ENCODE data around the gene HHATL. TPM values are rescaled to one million over a fixed set of nuclear protein-coding genes. Genes with fewer than 3 reads are reported as not detected.
A peak's percentile ranks its signal among the peaks of the same experiment; 100 is the strongest.

Gene HHATL
- total and polyA plus RNA-seq, 2 of the 8 experiments (the other 6 are each of a cell fraction or from before 2014, with no cell fraction given) = 0.18 TPM; not detected in 1

GRCh38 chr3:42745776-42746454 lies 43.3 kb upstream of the HHATL start:
- ChIA-PET POLR2A (ENCODE audit: partially characterized antibody) (interaction anchor here (0.9 to 2.4 kb wide), 3 partner anchors 85 to 98 kb away, joined by 3 to 9 read pairs (median 5); no protein-coding TSS in a partner anchor), CTCF (ENCODE audit: partially characterized antibody) (interaction anchor here (0.6 to 5.9 kb wide), 33 partner anchors 8 to 1299 kb away, joined by 3 to 54 read pairs (median 5); partner anchors contain the start of gene HHATL)
- H4K5ac ChIP-seq (ENCODE audit: insufficient read length, low read depth, low read length) = no peak overlapping the region
- H3K27ac ChIP-seq (ENCODE audit: low read depth, low read length) = no peak overlapping the region
- H3K56ac ChIP-seq (replicated peaks; ENCODE audit: insufficient read length, low read depth, low read length) = no peak overlapping the region
- peaks cover 0 to 2% of the 10 kb centered on the region in 2 experiments for H4K20me1 ChIP-seq (replicated peaks in 1 of 2; ENCODE audit: control insufficient read depth in 1 of 2, insufficient read depth in 2 of 2, low read length in 2 of 2)
- no peak overlapping the region for H3K4ac ChIP-seq (replicated peaks; ENCODE audit: insufficient read length, low read depth, low read length)
- no peak overlapping the region for H3K14ac ChIP-seq (ENCODE audit: insufficient read length)
- H3K79me1 ChIP-seq (ENCODE audit: low read depth, low read length) = no peaks in the 10 kb centered on the region
- peaks cover 0 to 11% (median 4%) of the 10 kb centered on the region in 4 experiments; a peak in 5 of 7 replicates for H3K4me1 ChIP-seq (replicated peaks in 1 of 4; ENCODE audit: control insufficient read depth in 3 of 4, insufficient read depth in 4 of 4, low read length in 3 of 4)
- H3K79me2 ChIP-seq (ENCODE audit: control insufficient read depth in 1 of 2, insufficient read depth in 2 of 2, low read length in 2 of 2) = no peaks in the 10 kb centered on the region
- no peak overlapping the region for H2BK12ac ChIP-seq (ENCODE audit: low read depth, low read length)
- no peaks in the 10 kb centered on the region; a peak in 2 of 7 replicates for H3K27me3 ChIP-seq (replicated peaks in 1 of 4; ENCODE audit: control insufficient read depth in 3 of 4, extremely low read depth in 1 of 4, insufficient read depth in 3 of 4, low read length in 3 of 4)
- H2AFZ ChIP-seq (ENCODE audit: low read length) = no peak overlapping the region
- no peak overlapping the region for H2BK20ac ChIP-seq (ENCODE audit: low read length)
- WGBS, 2 experiments (ENCODE audit: extremely low coverage in 1 of 2, insufficient coverage in 1 of 2, insufficient read length in 1 of 2, insufficient replicate concordance in 2 of 2, low coverage in 1 of 2, low lambda C conversion rate in 2 of 2, missing lambda C conversion rate in 1 of 2) = 64% methylated on average over 8 of the region's 8 CpGs; no CpG with 5 or more reads in 1 of the 2 experiments
- TF ChIP-seq SIX5 (IDR thresholded peaks at IDR 0.05; ENCODE audit: low read depth, low read length) (no peak), JUND (IDR thresholded peaks at IDR 0.05; ENCODE audit: low read length) (peak; percentile 86)
- no peaks in the 10 kb centered on the region for H3K36me3 ChIP-seq (ENCODE audit: control insufficient read depth in 2 of 4, insufficient read depth in 4 of 4, low read length in 3 of 4)
- H2BK15ac ChIP-seq (ENCODE audit: low read length) = no peak overlapping the region
- no peak overlapping the region for H2BK5ac ChIP-seq (ENCODE audit: low read depth, low read length)
- no peak overlapping the region for H4K8ac ChIP-seq (ENCODE audit: extremely low read depth, insufficient read depth, low read length)
- DNase-seq (ENCODE audit: low read depth in 1 of 2, low spot score in 2 of 2) (peak in 1 of 2 experiments; percentile 41), FAIRE-seq (no peak)
- H2AK5ac ChIP-seq (ENCODE audit: low read depth, low read length) = peak overlapping the region; percentile 16; the same call in 1 of the 2 replicates
- H3K23me2 ChIP-seq (ENCODE audit: low read depth, low read length) = no peaks in the 10 kb centered on the region
- H3K4me2 ChIP-seq (ENCODE audit: insufficient read depth in 1 of 2, low read depth in 2 of 2, low read length in 2 of 2) = no peak overlapping the region
- no peak overlapping the region for H4K91ac ChIP-seq (replicated peaks; ENCODE audit: insufficient read length, low read length)
- no peak overlapping the region for H3K4me3 ChIP-seq (ENCODE audit: extremely low read depth in 1 of 4, insufficient read depth in 2 of 4, low read depth in 3 of 4, low read length in 4 of 4)
- H3K18ac ChIP-seq (ENCODE audit: extremely low read depth, low read length) = no peak overlapping the region
- H3K9ac ChIP-seq (replicated peaks in 1 of 4; ENCODE audit: extremely low read depth in 1 of 4, low read depth in 3 of 4, low read length in 3 of 4) = no peak overlapping the region
- H3K23ac ChIP-seq (ENCODE audit: insufficient read length) = no peak overlapping the region
- no peaks in the 10 kb centered on the region for H3K9me3 ChIP-seq (ENCODE audit: insufficient read depth in 2 of 2, low read depth in 1 of 2, low read length in 1 of 2)
- no peak overlapping the region for H2BK120ac ChIP-seq (replicated peaks; ENCODE audit: low read depth, low read length)
